ENCODE results near the gene AZU1. TPM values are rescaled to one million over a fixed set of nuclear protein-coding genes. Genes with fewer than 3 reads are reported as not detected.

The AZU1 gene
- total RNA-seq = 1 to 10 TPM in 1 of 4 donors, not detected in 3; 1.1 TPM

DNA sequence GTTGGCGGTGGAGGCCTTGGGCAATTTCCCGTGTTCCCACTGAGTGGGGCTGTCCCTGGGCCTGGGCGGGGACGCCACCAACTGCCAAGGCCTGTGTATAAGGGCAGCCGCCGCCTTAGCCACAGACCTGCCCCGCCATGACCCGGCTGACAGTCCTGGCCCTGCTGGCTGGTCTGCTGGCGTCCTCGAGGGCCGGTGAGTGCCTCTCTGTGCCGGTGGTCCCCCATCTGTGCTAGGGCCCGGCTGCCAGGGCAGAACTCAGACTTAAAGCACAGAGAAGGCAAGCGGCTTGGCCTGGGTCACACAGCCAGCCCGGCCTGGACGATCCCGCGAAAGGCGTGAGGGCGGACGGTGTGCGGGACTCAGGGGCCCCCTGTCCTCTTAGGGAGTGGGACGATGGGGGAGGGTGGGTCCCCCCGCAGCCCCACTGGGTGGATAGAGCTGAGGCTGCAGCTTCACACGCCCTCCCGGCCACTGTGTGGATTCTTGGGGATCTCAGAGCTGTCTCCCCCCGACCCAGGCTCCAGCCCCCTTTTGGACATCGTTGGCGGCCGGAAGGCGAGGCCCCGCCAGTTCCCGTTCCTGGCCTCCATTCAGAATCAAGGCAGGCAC, at the start of gene AZU1:
Gene AZU1, plus strand, starts transcription at position 128 of the 612 bp plus-strand sequence. Its CDS starts 10 bp downstream, at position 138.
- ATAC-seq (ENCODE audit: low FRiP score) = no peak
- TF ChIP-seq, protein P1, sequence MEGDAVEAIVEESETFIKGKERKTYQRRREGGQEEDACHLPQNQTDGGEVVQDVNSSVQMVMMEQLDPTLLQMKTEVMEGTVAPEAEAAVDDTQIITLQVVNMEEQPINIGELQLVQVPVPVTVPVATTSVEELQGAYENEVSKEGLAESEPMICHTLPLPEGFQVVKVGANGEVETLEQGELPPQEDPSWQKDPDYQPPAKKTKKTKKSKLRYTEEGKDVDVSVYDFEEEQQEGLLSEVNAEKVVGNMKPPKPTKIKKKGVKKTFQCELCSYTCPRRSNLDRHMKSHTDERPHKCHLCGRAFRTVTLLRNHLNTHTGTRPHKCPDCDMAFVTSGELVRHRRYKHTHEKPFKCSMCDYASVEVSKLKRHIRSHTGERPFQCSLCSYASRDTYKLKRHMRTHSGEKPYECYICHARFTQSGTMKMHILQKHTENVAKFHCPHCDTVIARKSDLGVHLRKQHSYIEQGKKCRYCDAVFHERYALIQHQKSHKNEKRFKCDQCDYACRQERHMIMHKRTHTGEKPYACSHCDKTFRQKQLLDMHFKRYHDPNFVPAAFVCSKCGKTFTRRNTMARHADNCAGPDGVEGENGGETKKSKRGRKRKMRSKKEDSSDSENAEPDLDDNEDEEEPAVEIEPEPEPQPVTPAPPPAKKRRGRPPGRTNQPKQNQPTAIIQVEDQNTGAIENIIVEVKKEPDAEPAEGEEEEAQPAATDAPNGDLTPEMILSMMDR (IDR thresholded peaks at IDR 0.05) = no peak
- no peak for DNase-seq (ENCODE audit: low spot score)

- peak; percentile 92 for ATAC-seq (ENCODE audit: low FRiP score)
- TF ChIP-seq, protein P1 (IDR thresholded peaks at IDR 0.05) = no peak
- no peak for DNase-seq (ENCODE audit: low spot score)
These were observed 48.6 kb upstream of the AZU1 start for GRCh38 chr19:778910-779653.

- DNase-seq (ENCODE audit: low spot score) (no peak), ATAC-seq (ENCODE audit: low FRiP score) (no peak)
- TF ChIP-seq, protein P1 (IDR thresholded peaks at IDR 0.05) = no peak
These were observed 46.7 kb upstream of the AZU1 start for GRCh38 chr19:780935-781334.

DNA sequence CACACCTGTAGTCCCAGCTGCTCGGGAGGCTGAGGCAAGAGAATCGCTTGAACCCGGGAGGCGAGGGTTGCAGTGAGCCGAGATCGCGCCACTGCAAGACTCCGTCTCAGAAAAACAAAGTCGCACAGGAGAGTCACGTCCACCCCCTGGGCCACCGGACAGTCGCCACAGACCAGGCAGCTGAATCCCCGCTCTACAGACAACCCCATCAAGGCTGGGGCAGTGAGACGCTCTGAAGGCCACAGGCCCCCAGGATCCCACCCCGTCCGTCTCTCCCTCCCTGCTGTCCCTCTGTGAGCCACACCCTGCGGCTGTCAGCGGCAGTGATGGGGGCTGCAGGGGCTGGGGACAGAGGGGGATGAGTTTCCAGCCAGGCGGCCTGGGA, 45.8 kb upstream of the AZU1 start:
- TF ChIP-seq, protein P1 (IDR thresholded peaks at IDR 0.05) = no peak
- ATAC-seq (ENCODE audit: low FRiP score) (no peak), DNase-seq (ENCODE audit: low spot score) (no peak)

GRCh38 chr19:782185-782877, 45.3 kb upstream of the AZU1 start:
- TF ChIP-seq, protein P1 (IDR thresholded peaks at IDR 0.05) = no peak
- ATAC-seq (ENCODE audit: low FRiP score) (no peak), DNase-seq (ENCODE audit: low spot score) (no peak)

GRCh38 chr19:782878-783668, 44.6 kb upstream of the AZU1 start:
- DNase-seq (ENCODE audit: low spot score) (no peak), ATAC-seq (ENCODE audit: low FRiP score) (no peak)
- TF ChIP-seq, protein P1 (IDR thresholded peaks at IDR 0.05) = no peak

Measured in omental fat pad (tissue), 4 donors.